Lower leg skin (tissue), 3 donors: ENCODE data around the gene PLEKHO1.

Experiments used
- POLR2A ChIP-seq, 2 donors: fragments of 450-650 bp; IDR thresholded peaks; one replicate each; pipeline ENCODE4 v1.6.1; 2016 to 2017; ENCODE audit warnings: antibody characterized with exemption in 2 of 2, mild to moderate bottlenecking in 1 of 2, moderate library complexity in 1 of 2
- TF ChIP-seq, protein P1 (sequence below), 3 donors: fragments of 450-650 bp; IDR thresholded peaks; one replicate each; pipeline ENCODE4 v1.5.1; 2016; ENCODE audit warnings: antibody characterized with exemption in 3 of 3, mild to moderate bottlenecking in 3 of 3, moderate library complexity in 2 of 3

GRCh38 chr1:150171801-150172200, 22.1 kb downstream of the PLEKHO1 start:
- TF ChIP-seq, protein P1, sequence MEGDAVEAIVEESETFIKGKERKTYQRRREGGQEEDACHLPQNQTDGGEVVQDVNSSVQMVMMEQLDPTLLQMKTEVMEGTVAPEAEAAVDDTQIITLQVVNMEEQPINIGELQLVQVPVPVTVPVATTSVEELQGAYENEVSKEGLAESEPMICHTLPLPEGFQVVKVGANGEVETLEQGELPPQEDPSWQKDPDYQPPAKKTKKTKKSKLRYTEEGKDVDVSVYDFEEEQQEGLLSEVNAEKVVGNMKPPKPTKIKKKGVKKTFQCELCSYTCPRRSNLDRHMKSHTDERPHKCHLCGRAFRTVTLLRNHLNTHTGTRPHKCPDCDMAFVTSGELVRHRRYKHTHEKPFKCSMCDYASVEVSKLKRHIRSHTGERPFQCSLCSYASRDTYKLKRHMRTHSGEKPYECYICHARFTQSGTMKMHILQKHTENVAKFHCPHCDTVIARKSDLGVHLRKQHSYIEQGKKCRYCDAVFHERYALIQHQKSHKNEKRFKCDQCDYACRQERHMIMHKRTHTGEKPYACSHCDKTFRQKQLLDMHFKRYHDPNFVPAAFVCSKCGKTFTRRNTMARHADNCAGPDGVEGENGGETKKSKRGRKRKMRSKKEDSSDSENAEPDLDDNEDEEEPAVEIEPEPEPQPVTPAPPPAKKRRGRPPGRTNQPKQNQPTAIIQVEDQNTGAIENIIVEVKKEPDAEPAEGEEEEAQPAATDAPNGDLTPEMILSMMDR (IDR thresholded peaks at IDR 0.05) = no peak
- TF ChIP-seq POLR2A (IDR thresholded peaks at IDR 0.05) = no peak
